ENCODE data around the gene DOCK3. TPM values are rescaled to one million over a fixed set of nuclear protein-coding genes. Genes with fewer than 3 reads are reported as not detected.

DOCK3 gene
- total RNA-seq, 6 donors from 2014 or later = 0.15 to 3.1 (median 0.88) TPM

DNA sequence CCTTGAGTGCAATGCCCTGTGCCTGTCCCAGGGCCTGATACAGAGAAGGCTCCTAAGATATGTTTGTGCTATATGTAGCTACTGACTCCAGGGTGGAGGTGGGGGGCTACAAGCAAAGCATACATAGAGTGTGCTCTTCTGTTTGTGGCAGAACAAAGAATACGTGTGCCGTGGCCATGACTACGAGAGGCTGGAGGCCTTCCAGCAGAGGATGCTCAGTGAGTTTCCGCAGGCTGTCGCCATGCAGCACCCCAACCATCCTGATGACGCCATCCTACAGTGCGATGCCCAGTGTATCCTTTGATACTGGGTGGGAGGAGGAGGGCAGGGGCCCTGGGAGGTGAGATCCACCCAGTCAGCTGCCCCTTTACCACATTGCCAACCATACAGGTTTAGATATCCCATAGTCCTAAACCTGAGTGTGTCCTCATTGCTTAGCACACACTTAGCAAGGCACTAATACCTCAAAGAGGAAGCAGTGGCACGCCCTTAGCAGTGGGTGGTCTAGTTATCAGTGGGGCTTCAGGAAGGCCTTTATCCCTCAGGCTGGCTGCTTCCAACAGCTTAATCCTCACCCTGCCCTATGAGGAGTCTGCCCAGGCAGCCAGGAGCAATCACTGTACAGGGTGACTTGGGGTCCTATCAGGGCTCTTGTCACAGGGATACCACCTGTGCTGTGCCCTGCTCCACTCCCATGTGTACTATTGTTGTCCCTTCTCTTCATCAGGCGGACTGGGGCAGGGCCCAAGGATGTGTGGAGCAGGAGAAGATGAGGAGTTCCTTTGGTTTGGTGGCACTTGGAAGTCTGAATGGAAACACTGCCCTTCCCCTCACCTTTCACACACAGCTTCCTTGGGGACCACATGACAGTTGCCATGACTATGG lies 680.2 kb downstream of the DOCK3 start:
- WGBS, 2 donors = 70 to 85% methylated on average over 2 to 9 of the region's 9 CpGs
- no peaks in the 10 kb centered on the region for H3K9me3 ChIP-seq
- no peak overlapping the region for H3K27ac ChIP-seq
- DNase-seq = no peak
- H3K27me3 ChIP-seq = no peaks in the 10 kb centered on the region
- ATAC-seq (ENCODE audit: low FRiP score in 2 of 2) = no peak
- no peaks in the 10 kb centered on the region for H3K36me3 ChIP-seq
- H3K4me1 ChIP-seq = no peaks in the 10 kb centered on the region
- H3K4me3 ChIP-seq = no peak overlapping the region
- TF ChIP-seq EP300 (IDR thresholded peaks at IDR 0.05) (no peak), POLR2AphosphoS5 (IDR thresholded peaks at IDR 0.05) (no peak), CTCF (IDR thresholded peaks at IDR 0.05) (no peak), POLR2A (IDR thresholded peaks at IDR 0.05) (no peak)

GRCh38 chr3:51355891-51356578 lies 681.3 kb downstream of the DOCK3 start:
- ATAC-seq (ENCODE audit: low FRiP score in 2 of 2) (no peak), DNase-seq (no peak)
- H3K9me3 ChIP-seq = no peaks in the 10 kb centered on the region
- H3K36me3 ChIP-seq = no peaks in the 10 kb centered on the region
- no peak overlapping the region for H3K4me3 ChIP-seq
- no peaks in the 10 kb centered on the region for H3K4me1 ChIP-seq
- no peak for TF ChIP-seq CTCF (IDR thresholded peaks at IDR 0.05)
- no peak for TF ChIP-seq POLR2A (IDR thresholded peaks at IDR 0.05)
- no peak for TF ChIP-seq POLR2AphosphoS5 (IDR thresholded peaks at IDR 0.05)
- no peak for TF ChIP-seq EP300 (IDR thresholded peaks at IDR 0.05)
- H3K27me3 ChIP-seq = no peaks in the 10 kb centered on the region
- no peak overlapping the region for H3K27ac ChIP-seq
- WGBS, 2 donors = 72 to 73% methylated on average over 8 of the region's 8 CpGs

DNA sequence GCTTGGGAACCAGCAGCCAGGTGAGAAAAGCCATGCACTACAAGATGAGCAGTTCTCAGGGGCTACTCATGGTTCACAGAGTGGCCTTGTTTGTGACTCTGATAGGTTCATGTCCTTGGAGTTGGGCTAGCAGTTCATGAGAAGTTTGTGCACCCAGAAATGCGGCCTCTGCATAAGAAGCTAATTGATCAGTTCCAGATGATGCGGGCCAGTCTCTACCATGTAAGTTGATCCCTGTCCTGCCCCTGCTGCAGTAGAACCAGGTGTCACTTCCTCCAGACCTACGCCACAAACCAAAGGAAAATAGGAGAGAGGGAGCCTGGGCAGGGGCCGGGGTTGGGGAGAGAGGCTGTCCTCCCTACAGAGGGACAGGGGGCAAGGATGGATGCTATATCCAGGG lies 683.1 kb downstream of the DOCK3 start:
- Histone ChIP-seq H3K9me3 (no peaks in the 10 kb centered on the region), H3K27me3 (no peaks in the 10 kb centered on the region), H3K4me1 (no peaks in the 10 kb centered on the region), H3K4me3 (no peak overlapping the region), H3K36me3 (no peaks in the 10 kb centered on the region), H3K27ac (no peak overlapping the region)
- no peak for TF ChIP-seq POLR2A (IDR thresholded peaks at IDR 0.05)
- TF ChIP-seq CTCF (IDR thresholded peaks at IDR 0.05) = no peak
- TF ChIP-seq EP300 (IDR thresholded peaks at IDR 0.05) = no peak
- TF ChIP-seq POLR2AphosphoS5 (IDR thresholded peaks at IDR 0.05) = no peak
- ATAC-seq (ENCODE audit: low FRiP score in 2 of 2) (no peak), DNase-seq (no peak)
- WGBS, 2 donors = 64 to 74% methylated on average over 4 of the region's 4 CpGs

DNA sequence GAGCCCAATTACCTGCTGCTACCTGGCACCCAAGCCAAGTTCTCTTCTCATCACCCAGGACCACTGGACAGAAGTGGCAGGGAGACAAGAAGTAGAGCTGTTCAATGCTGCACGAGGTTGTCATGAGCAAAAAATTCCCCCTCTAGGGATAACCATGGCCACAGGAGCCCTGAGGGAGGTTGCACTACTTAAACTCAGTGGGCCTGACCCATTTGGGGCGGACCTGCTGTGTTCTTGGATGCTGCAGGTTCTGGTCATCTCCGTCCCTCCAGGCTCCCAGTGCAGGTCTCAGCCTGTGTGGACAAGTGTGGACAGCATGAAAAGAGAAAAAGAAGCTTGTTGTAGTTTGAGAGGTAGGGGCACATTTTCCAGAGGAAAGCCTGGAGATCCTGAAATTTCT lies 684.3 kb downstream of the DOCK3 start:
- WGBS, 2 donors = 76 to 88% methylated on average over 3 of the region's 3 CpGs
- DNase-seq (no peak), ATAC-seq (ENCODE audit: low FRiP score in 2 of 2) (no peak)
- H3K4me3 ChIP-seq = no peak overlapping the region
- H3K4me1 ChIP-seq = no peaks in the 10 kb centered on the region
- H3K27me3 ChIP-seq = no peaks in the 10 kb centered on the region
- no peaks in the 10 kb centered on the region for H3K36me3 ChIP-seq
- TF ChIP-seq POLR2AphosphoS5 (IDR thresholded peaks at IDR 0.05) (no peak), EP300 (IDR thresholded peaks at IDR 0.05) (no peak), CTCF (IDR thresholded peaks at IDR 0.05) (no peak), POLR2A (IDR thresholded peaks at IDR 0.05) (no peak)
- no peak overlapping the region for H3K27ac ChIP-seq
- H3K9me3 ChIP-seq = no peaks in the 10 kb centered on the region
